Gastrocnemius medialis (tissue), 4 donors: ENCODE data around the gene OSBPL10.

Source experiments
- POLR2A ChIP-seq, 2 donors: fragments of 450-650 bp; IDR thresholded peaks; one replicate each; pipeline ENCODE4 v1.6.1; 2017; ENCODE audit warnings: antibody characterized with exemption in 2 of 2, mild to moderate bottlenecking in 2 of 2, moderate library complexity in 2 of 2
- TF ChIP-seq, protein P1 (sequence below), 5 experiments: fragments of 450-650 bp in 3 of 5; fragments of 200-600 bp in 2 of 5; sonication (generic) in 2 of 5; IDR thresholded peaks in 4 of 5; conservative IDR thresholded peaks in 1 of 5; 1 replicate in 4 of 5; 2 replicates in 1 of 5; pipeline ENCODE4 v1.5.1; 2016 to 2019; ENCODE audit warnings: antibody characterized with exemption in 5 of 5, mild to moderate bottlenecking in 3 of 5, moderate library complexity in 3 of 5

DNA sequence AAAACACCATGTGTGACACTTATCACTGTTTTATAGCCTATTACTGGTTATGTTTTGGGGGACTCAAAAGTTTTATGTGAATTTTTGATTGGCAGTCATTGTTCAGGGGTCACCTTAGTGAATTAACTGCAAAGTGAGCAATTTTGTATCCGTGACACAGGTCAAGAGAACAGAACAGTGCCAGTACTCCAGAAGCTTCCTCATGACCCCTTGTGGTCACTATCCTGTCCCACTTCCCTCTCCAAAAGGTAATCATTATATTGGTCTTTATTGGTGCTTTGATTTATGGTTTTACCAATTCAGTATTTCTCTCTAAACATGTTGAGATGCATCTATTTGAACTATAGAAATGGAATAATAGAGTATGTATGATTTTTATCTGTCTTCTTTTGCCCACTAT lies 341.2 kb downstream of the OSBPL10 start:
- TF ChIP-seq, protein P1, sequence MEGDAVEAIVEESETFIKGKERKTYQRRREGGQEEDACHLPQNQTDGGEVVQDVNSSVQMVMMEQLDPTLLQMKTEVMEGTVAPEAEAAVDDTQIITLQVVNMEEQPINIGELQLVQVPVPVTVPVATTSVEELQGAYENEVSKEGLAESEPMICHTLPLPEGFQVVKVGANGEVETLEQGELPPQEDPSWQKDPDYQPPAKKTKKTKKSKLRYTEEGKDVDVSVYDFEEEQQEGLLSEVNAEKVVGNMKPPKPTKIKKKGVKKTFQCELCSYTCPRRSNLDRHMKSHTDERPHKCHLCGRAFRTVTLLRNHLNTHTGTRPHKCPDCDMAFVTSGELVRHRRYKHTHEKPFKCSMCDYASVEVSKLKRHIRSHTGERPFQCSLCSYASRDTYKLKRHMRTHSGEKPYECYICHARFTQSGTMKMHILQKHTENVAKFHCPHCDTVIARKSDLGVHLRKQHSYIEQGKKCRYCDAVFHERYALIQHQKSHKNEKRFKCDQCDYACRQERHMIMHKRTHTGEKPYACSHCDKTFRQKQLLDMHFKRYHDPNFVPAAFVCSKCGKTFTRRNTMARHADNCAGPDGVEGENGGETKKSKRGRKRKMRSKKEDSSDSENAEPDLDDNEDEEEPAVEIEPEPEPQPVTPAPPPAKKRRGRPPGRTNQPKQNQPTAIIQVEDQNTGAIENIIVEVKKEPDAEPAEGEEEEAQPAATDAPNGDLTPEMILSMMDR (IDR thresholded peaks at IDR 0.05 in 4 of 5, conservative IDR thresholded peaks at IDR 0.05 in 1 of 5) = no peak
- no peak for TF ChIP-seq POLR2A (IDR thresholded peaks at IDR 0.05)
